ENCODE measurements around the gene SWAP70. TPM values are rescaled to one million over a fixed set of nuclear protein-coding genes. Genes with fewer than 3 reads are reported as not detected.

SWAP70 gene
- total RNA-seq, 2 donors from 2014 or later = 27.4 to 37.7 TPM

DNA sequence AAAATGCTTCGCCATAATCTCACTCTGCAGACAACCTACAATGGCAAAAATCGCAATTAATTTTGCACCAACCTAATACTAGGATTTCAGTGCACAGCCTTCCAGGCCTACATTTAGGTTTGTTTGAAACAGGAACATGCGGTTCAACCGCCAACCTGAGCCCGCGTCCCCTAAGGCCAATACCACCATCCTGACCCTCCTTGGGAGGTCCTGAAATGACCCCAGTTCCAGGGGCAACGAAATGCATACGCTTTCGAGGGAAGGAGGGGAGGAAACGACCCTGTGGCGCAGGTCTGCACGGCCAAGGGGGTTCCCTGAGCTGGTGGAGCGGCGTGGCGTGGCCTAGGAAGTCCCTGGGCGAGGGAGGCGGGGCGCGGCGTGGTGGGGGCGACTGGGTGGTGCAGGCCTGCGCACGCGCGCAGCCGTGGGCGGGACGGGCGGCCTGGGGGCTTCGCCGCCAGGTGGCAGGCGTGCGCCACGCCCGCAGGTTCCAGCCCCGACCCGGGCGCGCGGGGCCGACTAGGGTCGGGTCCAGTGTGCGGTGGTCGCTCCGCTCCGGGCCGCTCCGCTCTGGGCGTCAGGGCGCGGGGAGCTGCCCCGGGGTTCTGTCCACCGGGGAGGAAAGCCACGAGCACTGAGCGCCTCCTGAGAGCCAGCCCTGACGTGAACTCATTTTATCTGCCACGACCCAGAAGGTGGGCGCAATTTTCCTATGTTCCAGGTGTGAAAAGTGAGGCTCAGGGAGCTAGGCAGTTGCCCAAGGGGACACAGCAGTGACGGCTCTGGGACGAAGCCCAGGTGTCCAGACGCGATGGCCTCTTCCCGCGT is 94.1 kb downstream of the SWAP70 start:
- peak; percentile 71 to 79 for ATAC-seq
- intact Hi-C loops (cut with DNase I) = loop anchor here (1.0 to 10.0 kb wide), 6 partner anchors 143 to 565 kb away; no protein-coding TSS in a partner anchor
- DNase-seq = peak; percentile 92

DNA sequence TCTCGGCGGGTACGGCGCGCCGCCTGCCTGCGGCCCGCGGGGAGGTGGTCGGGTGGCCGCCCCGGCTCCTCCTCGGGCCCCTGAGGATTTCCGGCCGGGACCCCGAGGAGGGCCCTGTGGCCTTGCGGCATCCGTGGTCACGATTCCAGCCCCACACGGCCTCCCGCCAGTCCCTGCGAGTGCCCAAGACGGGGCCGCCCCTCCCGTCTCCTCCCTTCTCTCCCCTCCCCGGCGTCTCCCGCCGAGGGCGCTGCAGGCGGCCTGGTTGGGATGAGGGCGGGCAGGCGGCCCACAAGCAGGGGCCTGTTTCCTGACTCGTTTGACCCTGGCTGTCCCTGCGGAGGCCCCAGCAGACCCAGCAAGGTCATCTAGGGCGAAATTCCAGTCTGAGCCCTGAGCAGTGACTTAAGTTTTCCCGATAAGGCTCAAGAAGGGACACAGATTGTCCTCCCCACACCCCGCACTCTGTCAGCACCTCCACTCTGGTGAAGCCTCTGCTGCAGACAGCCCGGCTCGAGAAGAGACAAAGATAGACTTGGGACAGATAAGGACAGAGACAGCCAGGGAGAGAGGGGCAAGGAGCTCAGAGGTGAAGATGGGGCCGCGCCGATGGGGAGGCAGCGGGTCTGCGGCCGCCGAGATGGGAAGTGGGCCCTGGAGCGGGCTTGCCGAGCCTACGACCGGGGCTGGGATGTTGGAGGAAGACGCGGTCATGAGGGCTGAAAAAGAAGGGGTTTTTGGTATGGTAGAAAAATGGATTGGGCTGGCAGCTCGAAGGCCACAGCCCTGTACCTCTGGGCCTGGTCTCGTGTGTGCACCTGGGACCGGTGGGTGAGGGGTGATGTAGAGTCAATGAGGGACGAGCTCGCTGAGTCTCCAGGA is 95.0 kb downstream of the SWAP70 start:
- intact Hi-C loops (cut with DNase I) = loop anchor here (1.0 to 10.0 kb wide), 6 partner anchors 144 to 564 kb away; no protein-coding TSS in a partner anchor
- peak; percentile 79 for ATAC-seq

DNA sequence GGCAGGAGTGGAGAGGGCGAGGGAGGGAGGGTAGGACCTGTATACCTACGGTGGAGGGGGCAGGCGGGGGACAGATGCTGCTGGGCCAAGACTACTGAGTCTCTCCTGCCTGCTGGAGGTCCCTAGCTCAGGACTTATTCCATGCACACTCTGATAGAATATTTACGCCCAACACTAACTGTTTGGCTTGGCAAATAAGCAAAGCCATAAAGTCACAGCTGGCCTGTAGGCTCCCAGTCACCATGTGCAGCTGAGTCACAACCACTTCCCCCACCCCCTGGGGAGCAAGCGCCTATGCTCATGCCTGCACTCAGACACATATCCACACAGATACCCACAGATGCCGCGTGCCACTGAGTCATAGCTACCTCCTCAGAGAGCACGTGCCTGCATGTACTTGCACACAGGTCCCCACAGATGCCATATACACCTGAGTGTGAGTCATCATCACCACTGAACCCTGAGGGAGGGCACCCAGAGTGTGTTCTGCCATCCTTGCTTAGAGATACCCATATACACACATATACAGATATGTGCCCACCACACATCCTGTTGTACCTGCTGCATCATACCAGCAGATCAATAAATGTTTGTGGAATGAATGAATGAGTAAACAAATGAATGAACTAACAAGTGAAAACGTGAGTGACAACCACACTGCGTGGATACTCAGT is 95.8 kb downstream of the SWAP70 start:
- peak; percentile 89 for DNase-seq
- ATAC-seq = peak; percentile 27 to 81
- intact Hi-C loops (cut with DNase I) = loop anchor here (2.0 to 10.0 kb wide), 4 partner anchors 145 to 563 kb away; no protein-coding TSS in a partner anchor

More for the DNA sequence above, 95.0 kb downstream of the SWAP70 start:
- DNase-seq = peak; percentile 83

DNA sequence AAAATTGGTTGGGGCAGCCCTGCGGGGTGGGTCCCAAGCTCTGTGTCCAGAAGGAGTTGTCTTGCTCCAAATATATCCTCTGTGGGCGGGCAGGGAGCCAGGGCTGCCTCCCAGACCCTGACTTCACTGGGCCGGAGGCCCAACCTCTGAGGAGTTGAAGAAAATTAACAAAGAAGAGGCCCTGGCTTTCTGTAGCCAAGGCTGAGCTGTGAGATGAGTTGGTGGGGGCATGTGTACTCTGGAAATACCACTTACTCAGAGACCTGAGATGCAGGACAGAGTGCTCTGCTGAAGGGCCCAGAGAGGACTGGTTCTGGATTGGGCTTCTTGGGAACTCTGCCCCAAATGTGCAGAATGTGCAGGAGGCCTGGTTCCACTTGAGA is 96.3 kb downstream of the SWAP70 start:
- ATAC-seq (peak; percentile 51 to 54), DNase-seq (peak; percentile 93)
- intact Hi-C loops (cut with DNase I) = no loop called here

GRCh38 chr11:9761441-9761945 is 97.6 kb downstream of the SWAP70 start:
- ATAC-seq (no peak), DNase-seq (no peak)
- intact Hi-C loops (cut with DNase I) = no loop called here

- ATAC-seq = no peak
- no peak for DNase-seq
- intact Hi-C loops (cut with DNase I) = no loop called here
Measured at GRCh38 chr11:9762531-9762930, 98.7 kb downstream of the SWAP70 start.

- no peak for DNase-seq
- intact Hi-C loops (cut with DNase I) = no loop called here
- no peak for ATAC-seq
Measured at GRCh38 chr11:9763301-9763700, 99.4 kb downstream of the SWAP70 start.

- intact Hi-C loops (cut with DNase I) = no loop called here
- peak; percentile 73 to 86 for ATAC-seq
- DNase-seq = peak; percentile 35
Measured at GRCh38 chr11:9765320-9766101, 101.6 kb downstream of the SWAP70 start.

- intact Hi-C loops (cut with DNase I) = no loop called here
- no peak for DNase-seq
- no peak for ATAC-seq
Measured at GRCh38 chr11:9769621-9770020, 105.7 kb downstream of the SWAP70 start.

DNA sequence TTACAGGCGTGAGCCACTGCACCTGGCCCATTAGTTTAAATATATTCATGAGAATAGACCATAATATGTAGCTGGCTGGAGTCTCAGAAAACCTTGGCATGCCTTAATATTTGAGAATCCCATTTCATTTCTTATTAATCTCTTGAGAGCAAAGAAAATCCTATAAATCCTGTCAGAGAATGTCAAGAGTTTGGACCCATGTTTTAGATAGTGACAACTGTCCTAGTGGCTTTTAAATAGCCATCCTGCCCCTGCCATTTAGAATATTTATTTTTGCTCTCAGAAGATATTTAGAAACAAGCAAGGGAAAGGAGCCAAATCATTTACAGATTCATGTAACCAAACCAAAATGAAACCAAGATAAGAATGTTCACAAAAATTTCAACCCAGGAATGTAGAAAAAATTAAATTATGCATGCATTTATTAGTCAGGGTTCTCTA is 107.2 kb downstream of the SWAP70 start:
- intact Hi-C loops (cut with DNase I) = no loop called here
- DNase-seq (no peak), ATAC-seq (no peak)

DNA sequence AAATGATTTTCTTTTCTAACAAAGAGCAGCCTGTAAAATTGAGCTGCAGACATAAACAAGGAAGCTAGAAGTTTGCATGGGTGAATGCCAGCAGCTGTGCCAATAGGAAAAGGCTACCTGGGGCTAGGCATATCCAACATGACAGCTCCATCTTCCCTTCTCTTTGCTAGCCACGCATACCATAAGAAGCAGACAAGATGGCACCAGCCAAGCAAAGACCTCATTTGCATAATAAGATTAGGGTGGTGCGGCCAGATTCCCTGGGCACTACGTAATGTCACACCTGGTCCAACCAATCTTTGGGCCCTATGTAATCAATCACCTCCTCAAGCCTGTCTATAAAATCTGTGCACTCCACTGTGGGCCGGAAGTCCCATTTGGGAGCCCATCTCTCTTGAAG is 108.3 kb downstream of the SWAP70 start:
- no peak for ATAC-seq
- intact Hi-C loops (cut with DNase I) = no loop called here
- no peak for DNase-seq

GRCh38 chr11:9773524-9773923 is 109.6 kb downstream of the SWAP70 start:
- ATAC-seq (no peak), DNase-seq (no peak)
- intact Hi-C loops (cut with DNase I) = no loop called here

DNA sequence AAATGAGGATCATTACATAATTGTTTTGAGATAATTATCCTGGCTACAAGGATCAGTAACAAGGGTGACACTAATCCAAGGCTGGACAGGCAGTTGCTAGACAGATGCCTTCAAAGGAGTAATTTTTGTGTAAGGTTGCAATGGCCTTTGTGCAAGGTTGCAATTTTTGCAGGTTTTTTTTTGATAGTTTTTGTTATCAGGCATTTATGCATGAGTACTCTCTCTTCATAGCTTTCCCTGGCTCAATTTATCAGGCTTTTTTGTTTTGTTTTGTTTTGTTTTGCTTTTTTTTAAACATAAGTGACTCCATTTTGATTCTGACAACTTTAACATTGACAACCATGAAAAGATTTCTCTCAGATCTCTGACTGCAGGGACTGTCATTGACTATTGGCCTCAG is 110.2 kb downstream of the SWAP70 start:
- ATAC-seq (no peak), DNase-seq (no peak)
- intact Hi-C loops (cut with DNase I) = no loop called here

- DNase-seq = no peak
- ATAC-seq = peak; percentile 47 to 74
- intact Hi-C loops (cut with DNase I) = no loop called here
Measured at GRCh38 chr11:9774591-9775397, 110.9 kb downstream of the SWAP70 start.

DNA sequence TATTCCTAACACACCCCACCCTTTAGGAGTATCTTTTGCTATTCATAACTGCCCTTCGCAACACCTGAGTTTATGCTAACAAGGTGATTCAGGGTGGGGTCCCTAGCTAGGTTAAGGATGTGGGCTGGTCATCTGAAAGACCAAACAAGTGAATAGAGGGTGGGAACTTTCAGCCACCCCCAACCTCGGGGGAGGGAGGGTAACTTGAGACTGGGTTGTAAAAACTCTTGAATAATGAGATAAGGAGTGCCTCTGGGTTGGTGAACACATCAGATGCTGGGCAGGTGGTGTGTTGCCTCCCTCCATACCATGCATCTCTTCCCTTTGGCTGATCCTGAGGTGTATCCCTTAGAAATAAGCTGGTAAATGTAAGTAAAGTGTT is 111.5 kb downstream of the SWAP70 start:
- DNase-seq (no peak), ATAC-seq (peak in 1 of 2 donors; percentile 30)
- intact Hi-C loops (cut with DNase I) = no loop called here

DNA sequence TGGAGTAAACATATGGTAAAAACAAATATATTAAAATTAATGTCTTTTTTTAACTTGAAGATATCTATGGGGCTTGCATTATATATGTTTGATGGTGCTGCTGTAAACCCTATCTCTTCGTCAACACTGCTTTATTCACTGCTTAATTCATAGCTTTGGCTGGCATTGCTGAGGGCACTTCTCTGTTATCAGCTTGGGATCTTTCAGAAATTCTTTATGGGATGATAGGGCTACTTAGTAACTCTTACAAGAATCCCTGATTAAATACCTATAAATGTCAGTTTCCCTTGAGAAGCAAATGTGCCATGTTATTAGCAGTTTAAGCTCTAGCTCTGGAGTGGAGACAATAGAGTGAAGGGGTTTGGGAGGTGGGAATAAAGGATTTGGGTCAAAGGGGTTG is 112.3 kb downstream of the SWAP70 start:
- intact Hi-C loops (cut with DNase I) = no loop called here
- DNase-seq = no peak
- no peak for ATAC-seq

DNA sequence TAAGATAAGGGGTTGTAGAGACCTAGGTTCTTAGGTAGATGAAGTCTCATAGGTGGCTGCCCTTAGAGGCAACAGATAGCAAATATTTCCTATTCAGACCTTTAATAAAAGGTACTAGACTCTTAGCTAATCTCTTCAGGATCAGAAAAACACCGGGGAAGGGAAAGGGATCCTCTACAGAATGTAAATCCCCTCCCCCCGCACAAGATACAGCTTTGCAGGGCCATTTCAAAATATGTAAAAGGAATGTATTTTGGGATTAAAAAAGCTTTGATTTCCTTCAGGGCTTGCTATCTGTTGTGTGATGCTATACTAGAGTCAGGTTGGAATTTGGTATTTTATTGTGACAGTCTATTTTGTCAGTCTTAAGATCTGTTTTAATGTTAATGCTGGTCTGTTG is 113.2 kb downstream of the SWAP70 start:
- no peak for ATAC-seq
- DNase-seq = no peak

DNA sequence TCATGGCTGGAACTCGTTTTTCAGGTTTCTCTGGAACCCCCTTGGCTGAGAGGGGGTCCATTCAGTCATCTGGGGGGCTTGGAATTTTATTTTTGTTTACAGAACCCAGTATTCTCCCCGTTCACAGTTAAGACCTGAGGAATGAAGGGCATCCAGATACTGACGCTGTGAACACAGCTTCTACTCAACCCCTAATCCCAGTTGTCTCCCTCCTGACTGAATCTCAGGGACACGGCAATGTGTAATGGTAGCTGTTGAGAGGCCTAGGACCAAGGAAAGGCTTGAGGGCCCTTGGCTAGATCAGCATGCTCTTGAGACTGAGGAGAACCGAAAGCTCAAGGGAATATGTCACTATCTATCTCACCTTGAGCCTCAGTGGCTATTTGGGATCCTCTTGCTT is 113.6 kb downstream of the SWAP70 start:
- DNase-seq (no peak), ATAC-seq (no peak)
- intact Hi-C loops (cut with DNase I) = no loop called here

More for the DNA sequence above, 113.2 kb downstream of the SWAP70 start:
- intact Hi-C loops (cut with DNase I) = no loop called here
